CD4-positive, alpha-beta T cell treated with Interleukin-10 for 1 hour (primary cell): Measurements from ENCODE around the gene NOP56.

Experiments
- DNase-seq: peaks from one replicate; pipeline ENCODE4 v3.0.0-alpha.2; 2020

Gene NOP56

DNA sequence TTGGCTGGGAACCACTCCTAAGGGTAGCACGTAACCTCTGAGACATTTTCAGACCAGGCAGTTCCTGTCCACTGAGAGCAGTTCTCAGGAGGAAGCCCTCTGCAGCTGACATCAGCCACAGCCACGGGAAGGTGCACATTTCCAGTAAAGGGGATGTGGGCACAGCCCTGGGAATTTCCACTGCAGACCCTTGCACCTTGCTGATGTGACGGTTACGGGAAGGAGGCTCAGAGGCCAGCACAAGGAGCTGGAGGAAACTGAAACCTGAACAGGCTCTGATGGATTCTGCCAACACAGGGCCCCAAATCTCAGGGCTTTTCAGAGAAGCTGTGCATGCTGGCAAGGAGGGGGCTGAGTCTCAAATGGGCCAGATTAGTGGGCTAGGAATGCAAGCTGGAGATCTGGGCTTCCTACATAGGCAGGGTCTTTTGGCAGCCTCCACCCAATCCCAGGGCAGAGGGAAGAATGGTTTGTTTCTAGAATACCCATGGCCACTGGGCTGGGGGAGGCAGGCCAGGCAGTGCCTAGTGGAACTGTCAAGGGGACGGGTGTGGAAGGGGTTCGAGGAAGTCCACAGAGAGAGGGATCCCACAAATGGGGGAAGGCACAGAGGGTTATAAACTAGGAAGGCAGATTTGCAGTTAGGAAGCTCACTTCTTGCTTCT is 54.4 kb downstream of the NOP56 start:
- peak; percentile 15 for DNase-seq

DNA sequence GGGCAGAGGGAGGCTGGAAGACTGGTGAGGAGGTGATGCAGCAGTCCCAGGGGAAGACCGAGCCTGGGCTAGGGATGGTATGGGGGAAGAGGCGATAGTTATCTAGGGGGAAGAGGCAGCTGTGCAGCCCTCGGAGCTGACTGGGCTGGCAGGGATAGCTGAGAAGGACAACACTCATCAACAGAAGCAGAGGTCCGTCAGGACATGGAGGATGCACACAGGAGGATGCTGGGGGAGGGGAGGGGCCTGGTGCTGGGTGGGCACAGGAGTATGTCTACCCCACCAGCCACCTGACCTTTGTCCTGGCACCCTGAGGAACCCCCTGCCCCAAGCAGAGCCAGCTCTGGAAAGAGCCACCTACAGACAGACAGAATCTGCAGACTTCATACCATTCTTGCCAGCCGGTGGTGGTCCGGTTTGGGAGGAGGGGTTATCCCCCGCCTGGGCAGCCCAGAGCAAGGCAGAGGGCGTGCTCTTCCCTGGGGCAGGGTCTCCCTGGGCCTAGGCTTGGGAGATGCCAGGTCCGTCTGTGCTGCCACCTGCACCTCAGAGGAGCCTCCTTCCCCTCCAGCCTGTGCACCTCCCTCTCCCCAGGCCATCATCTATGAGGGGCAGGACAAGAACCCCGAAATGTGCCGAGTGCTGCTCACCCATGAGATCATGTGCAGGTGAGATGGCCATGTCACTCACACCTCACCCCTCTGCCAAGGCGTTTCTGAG is 55.1 kb downstream of the NOP56 start:
- no peak for DNase-seq
